K562 (cell line): ENCODE measurements around the gene BRWD1. TPM values are rescaled to one million over a fixed set of nuclear protein-coding genes. Genes with fewer than 3 reads are reported as not detected.
A peak's percentile ranks its signal among the peaks of the same experiment; 100 is the strongest.

Experiments used
- CBX1 ChIP-seq: sonication (generic); IDR thresholded peaks from 2 replicates; pipeline ENCODE4 v1.6.1; 2016; ENCODE audit warnings: antibody characterized with exemption, low read depth, mild to moderate bottlenecking
- CREB3 ChIP-seq: fragments of 450-650 bp; conservative IDR thresholded peaks from 2 replicates; pipeline ENCODE4 v1.6.1; 2016; ENCODE audit warnings: missing genetic modification characterization, low read depth, mild to moderate bottlenecking, missing compliant biosample characterization, moderate library complexity
- DPF2 ChIP-seq: fragments of 450-650 bp; IDR thresholded peaks from 2 replicates; pipeline ENCODE4 v1.6.1; 2016
- EHMT2 ChIP-seq: fragments of 450-650 bp; IDR thresholded peaks from 2 replicates; pipeline ENCODE4 v1.6.1; 2018; ENCODE audit warnings: antibody characterized with exemption
- ETV1 ChIP-seq: fragments of 450-650 bp; conservative IDR thresholded peaks from 2 replicates; pipeline ENCODE4 v1.6.1; 2016; ENCODE audit warnings: missing genetic modification characterization, control low read depth, low read depth, missing compliant biosample characterization
- FOXK2 ChIP-seq, 2 experiments: fragments of 450-650 bp; IDR thresholded peaks in 1 of 2; conservative IDR thresholded peaks in 1 of 2; 2 replicates each; pipeline ENCODE4 v1.6.1; 2016; ENCODE audit warnings: low read depth in 2 of 2, mild to moderate bottlenecking in 1 of 2
- HDAC1 ChIP-seq, 2 experiments: fragments of 450-650 bp; IDR thresholded peaks; 2 replicates each; pipeline ENCODE4 v1.6.1; 2016 to 2017; ENCODE audit warnings: inconsistent platforms in 1 of 2, mild to moderate bottlenecking in 1 of 2, moderate library complexity in 1 of 2
- HNRNPL ChIP-seq: fragments of 200-400 bp; formaldehyde crosslinking; IDR thresholded peaks from 2 replicates; pipeline ENCODE4 v1.6.1; 2017; ENCODE audit warnings: low read depth, mild to moderate bottlenecking, low read length
- MAFG ChIP-seq: fragments of 450-650 bp; conservative IDR thresholded peaks from 2 replicates; pipeline ENCODE4 v1.6.1; 2016; ENCODE audit warnings: missing genetic modification characterization, missing compliant biosample characterization
- NEUROD1 ChIP-seq: fragments of 150-350 bp; IDR thresholded peaks from 2 replicates; pipeline ENCODE4 v1.6.1; 2014; ENCODE audit warnings: borderline replicate concordance, low read length, low read depth; ENCODE audit not compliant: partially characterized antibody
- NR2C1 ChIP-seq, 2 experiments: fragments of 450-650 bp; IDR thresholded peaks; 2 replicates each; pipeline ENCODE4 v1.6.1; 2017; ENCODE audit warnings: mild to moderate bottlenecking in 2 of 2, antibody characterized with exemption in 1 of 2, inconsistent platforms in 1 of 2, missing compliant biosample characterization in 1 of 2, missing genetic modification characterization in 1 of 2
- PYGO2 ChIP-seq: fragments of 450-650 bp; IDR thresholded peaks from 2 replicates; pipeline ENCODE4 v1.6.1; 2016; ENCODE audit warnings: mild to moderate bottlenecking, missing genetic modification characterization, moderate library complexity, missing compliant biosample characterization
- SMAD4 ChIP-seq: fragments of 250-450 bp; sonication (Bioruptor Pico); conservative IDR thresholded peaks from 2 replicates; pipeline ENCODE4 v1.8.0; 2021; ENCODE audit warnings: inconsistent platforms, mild to moderate bottlenecking, moderate library complexity
- SPI1 ChIP-seq: IDR thresholded peaks from 2 replicates; pipeline ENCODE4 v1.6.1; 2011; ENCODE audit warnings: low read depth, low read length, control low read depth, borderline replicate concordance
- ZBTB40 ChIP-seq, 2 experiments: fragments of 450-650 bp in 1 of 2; sonication (generic) in 1 of 2; formaldehyde crosslinking in 1 of 2; IDR thresholded peaks; 2 replicates each; pipeline versions ENCODE4 v1.7.1 to v1.9.0; 2016 to 2022; ENCODE audit warnings: inconsistent platforms in 1 of 2, mild to moderate bottlenecking in 1 of 2, missing genetic modification reagents in 1 of 2
- ZBTB7A ChIP-seq: IDR thresholded peaks from 2 replicates; pipeline ENCODE4 v1.6.1; 2011; ENCODE audit warnings: low read depth, mild to moderate bottlenecking, low read length, moderate library complexity, borderline replicate concordance; ENCODE audit not compliant: control insufficient read depth
- ZKSCAN1 ChIP-seq: fragments of 150-350 bp; IDR thresholded peaks from 2 replicates; pipeline ENCODE4 v1.6.1; 2016; ENCODE audit warnings: low read depth, low read length
- ZNF311 ChIP-seq: fragments of 250-450 bp; sonication (Bioruptor Pico); IDR thresholded peaks from 2 replicates; pipeline ENCODE4 v1.4.0; 2020; ENCODE audit warnings: mild to moderate bottlenecking, moderate library complexity
- polyA plus RNA-seq, 8 experiments: library from polyadenylated mRNA; depleted of rRNA in 4 of 8; stranded (reverse) in 5 of 8; unstranded in 3 of 8; fragments of >200 nt; fragmentation: Nextera tagmentation in 2 of 8; fragmentation: Illumina TruSeq in 1 of 8; extraction: Ambion mirVana in 2 of 8; extraction: Trizol in 1 of 8; gene quantifications; 2 replicates each; pipeline versions ENCODE4 v1.2.1 to v1.2.3, GENCODE V29; 2011 to 2014; ENCODE audit warnings: inconsistent platforms in 1 of 8, missing spikeins in 1 of 8
- total RNA-seq, 7 experiments: library from RNA; depleted of rRNA in 6 of 7; stranded (reverse); fragments of >200 nt in 6 of 7; fragmentation: Illumina TruSeq in 2 of 7; extraction: Trizol in 2 of 7; gene quantifications; 2 replicates each; pipeline versions ENCODE4 v1.2.1 to v1.2.3, GENCODE V29; 2011 to 2021; ENCODE audit warnings: low replicate concordance in 1 of 7

The BRWD1 gene
- total and polyA plus RNA-seq, 9 of the 15 experiments (the other 6 are each of a cell fraction or from before 2014, with no cell fraction given): 10.1 to 60.2 (median 34.1) TPM

- peak; percentile 19; the same call in 1 of the 2 replicates for TF ChIP-seq ZBTB40 (IDR thresholded peaks at IDR 0.05)
- TF ChIP-seq ZBTB40 (CRISPR knock-in tag; IDR thresholded peaks at IDR 0.05): no peak
- TF ChIP-seq HNRNPL: no peak
- TF ChIP-seq ZNF311: no peak
- no peak; the same call in 1 of the 2 replicates for TF ChIP-seq ZBTB7A
- TF ChIP-seq NEUROD1: peak; percentile 68
- peak in 1 of 2 experiments; percentile 29; a peak in 1 of 4 replicates for TF ChIP-seq FOXK2 (conservative IDR thresholded peaks at IDR 0.05 in 1 of 2, IDR thresholded peaks at IDR 0.05 in 1 of 2; ENCODE audit: low read depth in 2 of 2)
- TF ChIP-seq MAFG (tag): peak; percentile 97
- TF ChIP-seq PYGO2 (tag): no peak
- TF ChIP-seq HDAC1 (IDR thresholded peaks at IDR 0.05): peak in 1 of 2 experiments; percentile 44; a peak in 1 of 4 replicates
- peak; percentile 54 for TF ChIP-seq ETV1
- TF ChIP-seq SMAD4 (CRISPR knock-in tag): peak; percentile 26; the same call in 1 of the 2 replicates
- TF ChIP-seq ZKSCAN1: no peak
- peak; percentile 75 for TF ChIP-seq DPF2
- TF ChIP-seq NR2C1 (IDR thresholded peaks at IDR 0.05): no peak
- TF ChIP-seq NR2C1 (tag; IDR thresholded peaks at IDR 0.05): peak; percentile 51; the same call in 1 of the 2 replicates
- peak; percentile 44; the same call in 1 of the 2 replicates for TF ChIP-seq SPI1
- 0 out of 2 replicates have a peak, but pooled peaks have one; percentile 47 for TF ChIP-seq CREB3 (tag)
- TF ChIP-seq EHMT2: peak; percentile 79; the same call in 1 of the 2 replicates
- TF ChIP-seq CBX1: no peak
Measured at GRCh38 chr21:39319814-39320332, 6.4 kb upstream of the BRWD1 start (continued).
